H1 (cell line): ENCODE data around the gene OR4X2. TPM values are rescaled to one million over a fixed set of nuclear protein-coding genes. Genes with fewer than 3 reads are reported as not detected.

Experiments
- CTCF ChIA-PET: fragments of 300-600 bp; sonication (Branson Sonifier 250); formaldehyde crosslinking; loops from one replicate; lab custom pipeline; 2021; ENCODE audit not compliant: partially characterized antibody; lab: Charles Lee
- POLR2A ChIA-PET: fragments of 300-600 bp; sonication (Branson Sonifier 250); formaldehyde crosslinking; loops from one replicate; lab custom pipeline; 2021; ENCODE audit warnings: inconsistent platforms; ENCODE audit not compliant: partially characterized antibody; lab: Charles Lee
- DNase-seq, 2 experiments: peaks; one replicate each; pipeline versions ENCODE4 v3.0.0 to v3.0.0-alpha.2; 2010 to 2022; ENCODE audit warnings: low spot score in 2 of 2, low read depth in 1 of 2, mixed read lengths in 1 of 2
- FAIRE-seq: peaks from 2 replicates; lab custom pipeline; 2011; peaks lifted over from hg19 to GRCh38; lab: Jason Lieb, UNC
- H2AFZ ChIP-seq: 2 replicates; pipeline ENCODE4 v1.8.1; 2012; ENCODE audit warnings: low read length, inconsistent platforms
- H2AK5ac ChIP-seq: 2 replicates; pipeline ENCODE4 v1.6.1; 2013; ENCODE audit warnings: low read depth, low read length
- H2BK120ac ChIP-seq: replicated peaks from 2 replicates; pipeline ENCODE3; 2013; ENCODE audit warnings: low read depth, low read length, inconsistent platforms
- H2BK12ac ChIP-seq: 2 replicates; pipeline ENCODE4 v1.6.1; 2013; ENCODE audit warnings: low read depth, low read length
- H2BK15ac ChIP-seq: 2 replicates; pipeline ENCODE4 v1.6.1; 2013; ENCODE audit warnings: low read length
- H2BK20ac ChIP-seq: 2 replicates; pipeline ENCODE4 v1.6.1; 2013; ENCODE audit warnings: low read length
- H2BK5ac ChIP-seq: 2 replicates; pipeline ENCODE4 v1.6.1; 2013; ENCODE audit warnings: low read depth, low read length
- H3K14ac ChIP-seq: 2 replicates; pipeline ENCODE4 v1.6.1; 2013; ENCODE audit warnings: inconsistent platforms; ENCODE audit not compliant: insufficient read length
- H3K18ac ChIP-seq: 2 replicates; pipeline ENCODE4 v1.6.1; 2013; ENCODE audit warnings: low read length; ENCODE audit errors: extremely low read depth
- H3K23ac ChIP-seq: 2 replicates; pipeline ENCODE4 v1.6.1; 2013; ENCODE audit warnings: inconsistent platforms; ENCODE audit not compliant: insufficient read length
- H3K23me2 ChIP-seq: 2 replicates; pipeline ENCODE4 v1.6.1; 2013; ENCODE audit warnings: low read depth, low read length
- H3K27ac ChIP-seq: 2 replicates; pipeline ENCODE4 v1.6.1; 2011; ENCODE audit warnings: low read depth, low read length, inconsistent platforms
- H3K27me3 ChIP-seq, 4 experiments: replicated peaks in 1 of 4; 1 replicate in 1 of 4; 2 replicates in 3 of 4; pipeline versions ENCODE4 v1.6.1 to v1.8.1; 2011 to 2013; ENCODE audit warnings: low read length in 3 of 4, mild to moderate bottlenecking in 3 of 4, inconsistent platforms in 2 of 4, mixed read lengths in 2 of 4, moderate library complexity in 1 of 4; ENCODE audit not compliant: control insufficient read depth in 3 of 4, insufficient read depth in 3 of 4; ENCODE audit errors: extremely low read depth in 1 of 4
- H3K36me3 ChIP-seq, 4 experiments: 2 replicates each; pipeline versions ENCODE4 v1.6.1 to v1.8.1; 2011 to 2013; ENCODE audit warnings: mild to moderate bottlenecking in 4 of 4, low read length in 3 of 4, moderate library complexity in 2 of 4, control low read depth in 1 of 4, inconsistent platforms in 1 of 4; ENCODE audit not compliant: insufficient read depth in 4 of 4, control insufficient read depth in 2 of 4
- H3K4ac ChIP-seq: replicated peaks from 2 replicates; pipeline ENCODE3; 2013; ENCODE audit warnings: low read length, low read depth, mixed read lengths, inconsistent platforms; ENCODE audit not compliant: insufficient read length
- H3K4me1 ChIP-seq, 4 experiments: replicated peaks in 1 of 4; 1 replicate in 1 of 4; 2 replicates in 3 of 4; pipeline versions ENCODE4 v1.6.1 to v1.8.1; 2011 to 2013; ENCODE audit warnings: low read length in 3 of 4, inconsistent platforms in 2 of 4, mixed read lengths in 1 of 4; ENCODE audit not compliant: insufficient read depth in 4 of 4, control insufficient read depth in 3 of 4
- H3K4me2 ChIP-seq, 2 experiments: 2 replicates each; pipeline versions ENCODE4 v1.6.1 to v1.8.1; 2011 to 2013; ENCODE audit warnings: low read depth in 2 of 2, low read length in 2 of 2, control low read depth in 1 of 2, inconsistent platforms in 1 of 2, mild to moderate bottlenecking in 1 of 2; ENCODE audit not compliant: insufficient read depth in 1 of 2
- H3K4me3 ChIP-seq, 4 experiments: fragments of 200-600, 300-600 bp in 1 of 4; sonication (generic), shearing (Covaris generic), sonication (Bioruptor Twin) in 1 of 4; 2 replicates each; pipeline versions ENCODE4 v1.5.1 to v1.8.1; 2011 to 2016; ENCODE audit warnings: low read length in 4 of 4, low read depth in 3 of 4, control low read depth in 2 of 4, inconsistent platforms in 2 of 4, mild to moderate bottlenecking in 2 of 4, mixed read lengths in 1 of 4, moderate library complexity in 1 of 4; ENCODE audit not compliant: insufficient read depth in 2 of 4; ENCODE audit errors: extremely low read depth in 1 of 4
- H3K56ac ChIP-seq: replicated peaks from 2 replicates; pipeline ENCODE3; 2013; ENCODE audit warnings: low read depth, mild to moderate bottlenecking, mixed read lengths, low read length, inconsistent platforms; ENCODE audit not compliant: insufficient read length
- H3K79me1 ChIP-seq: 2 replicates; pipeline ENCODE4 v1.6.1; 2013; ENCODE audit warnings: low read depth, low read length, control low read depth
- H3K79me2 ChIP-seq, 2 experiments: 2 replicates each; pipeline versions ENCODE4 v1.6.1 to v1.8.1; 2012 to 2013; ENCODE audit warnings: low read length in 2 of 2, mild to moderate bottlenecking in 2 of 2, inconsistent platforms in 1 of 2; ENCODE audit not compliant: insufficient read depth in 2 of 2, control insufficient read depth in 1 of 2
- H3K9ac ChIP-seq, 4 experiments: replicated peaks in 1 of 4; 1 replicate in 1 of 4; 2 replicates in 3 of 4; pipeline versions ENCODE4 v1.6.1 to v1.8.1; 2011 to 2013; ENCODE audit warnings: low read depth in 3 of 4, low read length in 3 of 4, control low read depth in 2 of 4, mild to moderate bottlenecking in 2 of 4, moderate library complexity in 2 of 4, inconsistent platforms in 1 of 4; ENCODE audit errors: extremely low read depth in 1 of 4
- H3K9me3 ChIP-seq, 2 experiments: 2 replicates each; pipeline versions ENCODE4 v1.6.1 to v1.8.1; 2012 to 2013; ENCODE audit warnings: mild to moderate bottlenecking in 2 of 2, moderate library complexity in 2 of 2, control low read depth in 1 of 2, inconsistent platforms in 1 of 2, low read depth in 1 of 2, low read length in 1 of 2, mixed read lengths in 1 of 2; ENCODE audit not compliant: insufficient read depth in 2 of 2
- H4K20me1 ChIP-seq, 2 experiments: replicated peaks in 1 of 2; 2 replicates each; pipeline versions ENCODE3 to v1.8.1; 2011 to 2013; ENCODE audit warnings: inconsistent platforms in 2 of 2, low read length in 2 of 2, mild to moderate bottlenecking in 1 of 2; ENCODE audit not compliant: insufficient read depth in 2 of 2, control insufficient read depth in 1 of 2
- H4K5ac ChIP-seq: 2 replicates; pipeline ENCODE4 v1.6.1; 2013; ENCODE audit warnings: low read length, low read depth, mixed read lengths, inconsistent platforms; ENCODE audit not compliant: insufficient read length
- H4K8ac ChIP-seq: 2 replicates; pipeline ENCODE4 v1.8.0; 2013; ENCODE audit warnings: mild to moderate bottlenecking, moderate library complexity, low read length, inconsistent platforms; ENCODE audit not compliant: insufficient read depth; ENCODE audit errors: extremely low read depth
- H4K91ac ChIP-seq: replicated peaks from 2 replicates; pipeline ENCODE3; 2013; ENCODE audit warnings: low read length, mixed read lengths, inconsistent platforms; ENCODE audit not compliant: insufficient read length
- BRCA1 ChIP-seq: IDR thresholded peaks from 2 replicates; pipeline ENCODE4 v1.6.1; 2012; ENCODE audit warnings: low read depth, low read length, improper control_type of control experiment
- EGR1 ChIP-seq: IDR thresholded peaks from 2 replicates; pipeline ENCODE4 v1.6.1; 2011; ENCODE audit warnings: low read depth, low read length, borderline replicate concordance
- EP300 ChIP-seq, 2 experiments: IDR thresholded peaks; 1 replicate in 1 of 2; 2 replicates in 1 of 2; pipeline ENCODE4 v1.6.1; 2011 to 2012; ENCODE audit warnings: low read depth in 2 of 2, low read length in 2 of 2, mild to moderate bottlenecking in 2 of 2, borderline replicate concordance in 1 of 2, inconsistent platforms in 1 of 2, moderate library complexity in 1 of 2
- EZH2 ChIP-seq: fragments of 200-600 bp; sonication (generic); IDR thresholded peaks from 2 replicates; pipeline ENCODE4 v1.7.1; 2012; ENCODE audit warnings: low read depth, mild to moderate bottlenecking, moderate library complexity, low read length, inconsistent platforms; ENCODE audit not compliant: severe bottlenecking
- FOSL1 ChIP-seq: IDR thresholded peaks from 2 replicates; pipeline ENCODE4 v1.6.1; 2011; ENCODE audit warnings: mild to moderate bottlenecking, low read depth, low read length, moderate library complexity; ENCODE audit not compliant: insufficient read depth
- JUN ChIP-seq: IDR thresholded peaks from 2 replicates; pipeline ENCODE4 v1.6.1; 2011; ENCODE audit warnings: low read depth, mild to moderate bottlenecking, improper control_type of control experiment, low read length
- MAFK ChIP-seq: IDR thresholded peaks from 2 replicates; pipeline ENCODE4 v1.6.1; 2012; ENCODE audit warnings: low read depth, mild to moderate bottlenecking, improper control_type of control experiment, low read length
- RAD21 ChIP-seq, 2 experiments: IDR thresholded peaks in 1 of 2; conservative IDR thresholded peaks in 1 of 2; 2 replicates each; pipeline ENCODE4 v1.6.1; 2011; ENCODE audit warnings: low read depth in 2 of 2, low read length in 2 of 2, improper control_type of control experiment in 1 of 2, inconsistent platforms in 1 of 2, mild to moderate bottlenecking in 1 of 2, moderate library complexity in 1 of 2
- RFX5 ChIP-seq: IDR thresholded peaks from 2 replicates; pipeline ENCODE4 v1.6.1; 2011; ENCODE audit warnings: low read depth, low read length, improper control_type of control experiment, borderline replicate concordance
- SIRT6 ChIP-seq: IDR thresholded peaks from one replicate; pipeline ENCODE4 v1.7.1; 2012; ENCODE audit warnings: low read length, inconsistent platforms
- long read RNA-seq, 2 experiments: library from RNA in 1 of 2; library from capped mRNA in 1 of 2; stranded (forward); transcript quantifications; one replicate each; pipeline ENCODE4 v2.0.0, GENCODE V29; 2021; ENCODE audit warnings: inconsistent platforms in 1 of 2
- polyA minus RNA-seq, 3 experiments: library from RNA; depleted of rRNA, polyadenylated mRNA; stranded (reverse); fragments of >200 nt; gene quantifications; 1 replicate in 2 of 3; 2 replicates in 1 of 3; pipeline ENCODE4 v1.2.3, GENCODE V29; 2011
- polyA plus RNA-seq, 7 experiments: library from polyadenylated mRNA; depleted of rRNA in 3 of 7; stranded (reverse) in 5 of 7; unstranded in 2 of 7; fragments of >200 nt in 5 of 7; fragments of 200-250 nt in 2 of 7; gene quantifications; 1 replicate in 5 of 7; 2 replicates in 1 of 7; 4 replicates in 1 of 7; pipeline versions ENCODE4 v1.2.1 to v1.2.3, GENCODE V29; 2011 to 2013; ENCODE audit warnings: missing spikeins in 2 of 7, mixed read lengths in 2 of 7
- total RNA-seq: library from RNA; stranded (reverse); fragmentation: NEBNext Ultra II Directional; extraction: Animal tissue kit (Norgen Biotek cat#: 25700); gene quantifications from 2 replicates; pipeline ENCODE4 v1.2.1, GENCODE V29; 2021
- TF ChIP-seq, protein P1 (sequence below): IDR thresholded peaks from 2 replicates; pipeline ENCODE4 v1.6.1; 2011; ENCODE audit warnings: low read depth, mild to moderate bottlenecking, low read length; ENCODE audit not compliant: insufficient read depth

OR4X2 gene, protein sequence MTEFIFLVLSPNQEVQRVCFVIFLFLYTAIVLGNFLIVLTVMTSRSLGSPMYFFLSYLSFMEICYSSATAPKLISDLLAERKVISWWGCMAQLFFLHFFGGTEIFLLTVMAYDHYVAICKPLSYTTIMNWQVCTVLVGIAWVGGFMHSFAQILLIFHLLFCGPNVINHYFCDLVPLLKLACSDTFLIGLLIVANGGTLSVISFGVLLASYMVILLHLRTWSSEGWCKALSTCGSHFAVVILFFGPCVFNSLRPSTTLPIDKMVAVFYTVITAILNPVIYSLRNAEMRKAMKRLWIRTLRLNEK
- total RNA-seq: not detected in 2 replicates
- not detected in 2 replicates for polyA plus RNA-seq (2011; rRNA removed)
- not detected for polyA plus RNA-seq (2011; cell fraction: cytosol; rRNA removed)
- not detected for polyA plus RNA-seq (2011; cell fraction: nucleus; rRNA removed)
- polyA plus RNA-seq (2012, experiment 1 of 2): not detected in 4 replicates
- not detected for polyA plus RNA-seq (2012, experiment 2 of 2)
- polyA plus RNA-seq (2013, experiment 1 of 2): not detected
- polyA plus RNA-seq (2013, experiment 2 of 2): not detected
- not detected in 2 replicates for polyA minus RNA-seq (2011; rRNA and poly(A)+ RNA removed)
- not detected for polyA minus RNA-seq (2011; cell fraction: cytosol; rRNA and poly(A)+ RNA removed)
- polyA minus RNA-seq (2011; cell fraction: nucleus; rRNA and poly(A)+ RNA removed): not detected
- long read RNA-seq, experiment 1: 0 reads
- long read RNA-seq, experiment 2: 0 reads

GRCh38 chr11:48244804-48245203 lies at the start of gene OR4X2:
Gene OR4X2 (plus strand): TSS chr11:48245104. CDS start chr11:48245104, 0 bp downstream.
- Histone ChIP-seq H4K91ac (no peak within 1 kb of the TSS), H2BK20ac (no peak within 1 kb of the TSS), H3K9ac (no peak within 1 kb of the TSS), H3K36me3 (no peaks in the 10 kb centered on the region; a peak in 1 of 8 replicates), H2BK5ac (no peak within 1 kb of the TSS), H4K20me1 (no peaks in the 10 kb centered on the region), H3K14ac (no peak within 1 kb of the TSS), H3K79me1 (no peaks in the 10 kb centered on the region), H2AFZ (no peak within 1 kb of the TSS), H2BK15ac (no peak within 1 kb of the TSS), H3K4me2 (no peak within 1 kb of the TSS), H3K9me3 (peaks cover 57 to 59% of the 10 kb centered on the region in 2 experiments), H2BK12ac (no peak within 1 kb of the TSS), H2AK5ac (no peak within 1 kb of the TSS), H3K4ac (no peak within 1 kb of the TSS), H3K4me1 (no peaks in the 10 kb centered on the region), H3K27ac (no peak within 1 kb of the TSS), H3K27me3 (no peaks in the 10 kb centered on the region), H3K18ac (no peak within 1 kb of the TSS), H2BK120ac (no peak within 1 kb of the TSS), H4K5ac (no peak within 1 kb of the TSS), H3K4me3 (no peak within 1 kb of the TSS), H3K23ac (no peak within 1 kb of the TSS), H3K23me2 (no peaks in the 10 kb centered on the region), H3K56ac (no peak within 1 kb of the TSS), H3K79me2 (no peaks in the 10 kb centered on the region), H4K8ac (no peak within 1 kb of the TSS)
- ChIA-PET POLR2A (no interaction called here), CTCF (interaction anchor here (0.6 to 0.8 kb wide), 2 partner anchors 72 to 853 kb away, joined by 3 to 4 read pairs; no protein-coding TSS in a partner anchor)
- DNase-seq (no peak), FAIRE-seq (no peak)
- TF ChIP-seq FOSL1 (no peak), EGR1 (no peak), MAFK (no peak), SIRT6 (no peak), EP300 (IDR thresholded peaks at IDR 0.05; ENCODE audit: borderline replicate concordance in 1 of 2, low read depth in 2 of 2, low read length in 2 of 2) (no peak), RAD21 (IDR thresholded peaks at IDR 0.05 in 1 of 2, conservative IDR thresholded peaks at IDR 0.05 in 1 of 2; ENCODE audit: low read depth in 2 of 2, low read length in 2 of 2) (no peak), EZH2 (no peak), RFX5 (no peak), BRCA1 (no peak), JUN (no peak)
- TF ChIP-seq, protein P1, sequence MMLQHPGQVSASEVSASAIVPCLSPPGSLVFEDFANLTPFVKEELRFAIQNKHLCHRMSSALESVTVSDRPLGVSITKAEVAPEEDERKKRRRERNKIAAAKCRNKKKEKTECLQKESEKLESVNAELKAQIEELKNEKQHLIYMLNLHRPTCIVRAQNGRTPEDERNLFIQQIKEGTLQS: no peak
